Measurements from ENCODE around the gene SRRM4.

Gene SRRM4

DNA sequence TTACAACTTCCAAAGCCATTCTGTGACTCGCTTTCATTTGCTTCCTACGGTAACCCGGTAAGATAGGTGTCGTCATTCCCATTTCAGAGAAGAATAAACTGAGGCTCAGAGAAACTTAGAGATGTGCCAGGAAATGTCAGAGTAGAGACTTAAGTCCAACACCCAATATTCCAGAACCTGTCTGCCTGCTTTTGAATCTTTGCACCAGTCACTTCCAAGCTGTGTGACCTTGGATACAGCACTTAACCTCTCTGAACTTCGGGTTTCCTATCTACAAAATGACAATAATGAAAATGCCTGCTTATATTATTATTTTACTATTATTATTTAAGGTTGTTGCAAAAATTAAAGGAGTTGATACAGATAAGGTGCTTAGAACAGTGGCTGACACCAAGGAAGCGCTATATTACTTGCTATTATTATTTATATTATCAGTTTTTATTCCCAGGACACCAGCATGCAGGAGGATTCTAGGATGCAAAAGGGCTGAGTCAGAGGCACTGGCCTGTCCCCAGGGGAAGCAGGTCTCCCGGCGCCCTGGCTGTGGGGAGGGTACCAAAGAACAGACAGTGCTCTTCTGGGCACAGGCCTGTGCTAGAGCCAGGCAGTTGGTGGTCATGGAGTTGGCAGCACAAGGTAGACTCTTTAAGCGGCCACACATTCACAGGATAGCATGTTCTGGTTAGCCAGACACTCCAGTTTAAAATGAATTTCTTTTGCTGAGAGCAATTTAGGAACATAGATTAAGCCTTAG is 202.8 kb downstream of the SRRM4 start:
- Histone ChIP-seq H3K9ac (ENCODE audit: low read depth in 1 of 2, low read length in 2 of 2) (no peak overlapping the region), H3K4me1 (ENCODE audit: control insufficient read depth in 1 of 2, insufficient read depth in 2 of 2, low read length in 2 of 2) (no peaks in the 10 kb centered on the region), H3K4me3 (ENCODE audit: low read depth in 1 of 2, low read length in 2 of 2) (no peak overlapping the region), H3K27me3 (ENCODE audit: control insufficient read depth in 1 of 2, insufficient read depth in 2 of 2, low read length in 2 of 2) (no peaks in the 10 kb centered on the region), H3K9me3 (ENCODE audit: control insufficient read depth in 1 of 2, low read length in 2 of 2) (no peaks in the 10 kb centered on the region), H3K36me3 (ENCODE audit: control insufficient read depth in 1 of 2, insufficient read depth in 2 of 2, low read length in 2 of 2) (no peaks in the 10 kb centered on the region), H3K27ac (ENCODE audit: low read depth, low read length) (no peak overlapping the region)

DNA sequence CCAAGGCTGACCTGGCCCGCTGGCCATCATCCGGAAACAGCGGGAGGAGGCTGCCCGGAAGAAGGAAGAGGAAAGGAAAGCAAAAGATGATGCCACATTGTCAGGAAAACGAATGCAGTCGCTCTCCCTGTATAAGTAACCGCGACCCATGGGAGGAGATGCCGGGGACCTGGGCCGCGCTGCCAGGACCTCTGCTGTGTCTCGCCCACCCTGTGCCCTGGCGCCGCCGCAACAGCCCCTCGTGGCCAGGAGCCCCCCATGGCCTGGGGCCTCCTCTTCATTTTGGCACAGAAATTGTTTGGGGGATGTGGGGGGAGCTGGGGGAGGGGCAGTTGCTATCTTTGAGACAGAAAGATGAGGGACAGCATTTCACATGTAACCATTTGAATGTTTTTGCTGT is 213.9 kb downstream of the SRRM4 start:
- H3K27ac ChIP-seq (ENCODE audit: low read depth, low read length), result no peak overlapping the region

DNA sequence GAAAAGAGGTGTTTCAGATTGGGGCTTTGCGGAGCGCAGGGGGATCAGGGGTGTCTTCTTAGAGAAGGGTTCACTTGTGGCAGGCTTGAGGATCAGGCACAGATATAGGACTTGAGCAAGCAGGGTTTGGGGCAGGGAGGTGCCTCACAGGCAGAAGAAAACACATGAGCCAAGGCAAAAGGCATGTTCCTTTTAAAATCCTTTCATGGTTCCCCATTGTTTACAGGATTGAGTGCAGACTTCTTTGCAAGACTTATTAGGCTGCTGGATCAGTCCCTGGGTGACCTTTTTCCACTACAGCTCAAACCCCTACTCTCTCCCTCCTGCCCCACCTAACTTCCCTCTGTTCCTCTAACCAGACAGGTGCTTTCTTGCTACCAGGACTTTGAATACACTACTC is 217.1 kb downstream of the SRRM4 start:
- Histone ChIP-seq H3K27ac (ENCODE audit: low read depth, low read length) (no peak overlapping the region), H3K9me3 (ENCODE audit: control insufficient read depth in 1 of 2, low read length in 2 of 2) (no peaks in the 10 kb centered on the region), H3K4me3 (ENCODE audit: low read depth in 1 of 2, low read length in 2 of 2) (no peak overlapping the region), H3K9ac (ENCODE audit: low read depth in 1 of 2, low read length in 2 of 2) (no peak overlapping the region), H3K4me1 (ENCODE audit: control insufficient read depth in 1 of 2, insufficient read depth in 2 of 2, low read length in 2 of 2) (no peaks in the 10 kb centered on the region), H3K36me3 (ENCODE audit: control insufficient read depth in 1 of 2, insufficient read depth in 2 of 2, low read length in 2 of 2) (no peaks in the 10 kb centered on the region), H3K27me3 (ENCODE audit: control insufficient read depth in 1 of 2, insufficient read depth in 2 of 2, low read length in 2 of 2) (no peaks in the 10 kb centered on the region)

More for the DNA sequence above, 213.9 kb downstream of the SRRM4 start:
- H3K4me3 ChIP-seq (ENCODE audit: low read depth in 1 of 2, low read length in 2 of 2), result no peak overlapping the region
- no peaks in the 10 kb centered on the region for H3K36me3 ChIP-seq (ENCODE audit: control insufficient read depth in 1 of 2, insufficient read depth in 2 of 2, low read length in 2 of 2)
- no peaks in the 10 kb centered on the region for H3K9me3 ChIP-seq (ENCODE audit: control insufficient read depth in 1 of 2, low read length in 2 of 2)
- H3K9ac ChIP-seq (ENCODE audit: low read depth in 1 of 2, low read length in 2 of 2), result no peak overlapping the region
- no peaks in the 10 kb centered on the region for H3K27me3 ChIP-seq (ENCODE audit: control insufficient read depth in 1 of 2, insufficient read depth in 2 of 2, low read length in 2 of 2)
- no peaks in the 10 kb centered on the region for H3K4me1 ChIP-seq (ENCODE audit: control insufficient read depth in 1 of 2, insufficient read depth in 2 of 2, low read length in 2 of 2)

DNA sequence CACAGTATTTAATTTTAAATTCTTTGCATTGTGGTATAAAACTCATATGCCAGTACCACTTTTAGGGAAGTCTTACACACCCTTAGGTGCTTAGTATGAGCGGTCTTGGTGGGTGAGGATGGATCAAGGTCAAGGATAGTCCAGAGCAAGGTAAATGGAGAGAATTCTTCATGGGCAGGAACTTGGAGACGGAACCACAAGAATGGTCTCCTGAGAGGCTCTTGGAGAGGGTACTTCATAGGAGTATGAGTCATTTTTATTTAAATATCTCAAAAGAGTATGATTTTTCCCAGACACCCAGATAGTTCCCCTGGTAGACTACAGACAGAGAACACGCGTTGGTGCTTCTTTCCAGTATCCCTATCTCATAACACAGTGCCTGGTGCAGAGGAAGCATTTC is 219.3 kb downstream of the SRRM4 start:
- Histone ChIP-seq H3K27me3 (ENCODE audit: control insufficient read depth in 1 of 2, insufficient read depth in 2 of 2, low read length in 2 of 2) (no peaks in the 10 kb centered on the region), H3K4me1 (ENCODE audit: control insufficient read depth in 1 of 2, insufficient read depth in 2 of 2, low read length in 2 of 2) (no peaks in the 10 kb centered on the region), H3K36me3 (ENCODE audit: control insufficient read depth in 1 of 2, insufficient read depth in 2 of 2, low read length in 2 of 2) (no peaks in the 10 kb centered on the region), H3K4me3 (ENCODE audit: low read depth in 1 of 2, low read length in 2 of 2) (no peak overlapping the region), H3K27ac (ENCODE audit: low read depth, low read length) (no peak overlapping the region), H3K9me3 (ENCODE audit: control insufficient read depth in 1 of 2, low read length in 2 of 2) (no peaks in the 10 kb centered on the region), H3K9ac (ENCODE audit: low read depth in 1 of 2, low read length in 2 of 2) (no peak overlapping the region)

DNA sequence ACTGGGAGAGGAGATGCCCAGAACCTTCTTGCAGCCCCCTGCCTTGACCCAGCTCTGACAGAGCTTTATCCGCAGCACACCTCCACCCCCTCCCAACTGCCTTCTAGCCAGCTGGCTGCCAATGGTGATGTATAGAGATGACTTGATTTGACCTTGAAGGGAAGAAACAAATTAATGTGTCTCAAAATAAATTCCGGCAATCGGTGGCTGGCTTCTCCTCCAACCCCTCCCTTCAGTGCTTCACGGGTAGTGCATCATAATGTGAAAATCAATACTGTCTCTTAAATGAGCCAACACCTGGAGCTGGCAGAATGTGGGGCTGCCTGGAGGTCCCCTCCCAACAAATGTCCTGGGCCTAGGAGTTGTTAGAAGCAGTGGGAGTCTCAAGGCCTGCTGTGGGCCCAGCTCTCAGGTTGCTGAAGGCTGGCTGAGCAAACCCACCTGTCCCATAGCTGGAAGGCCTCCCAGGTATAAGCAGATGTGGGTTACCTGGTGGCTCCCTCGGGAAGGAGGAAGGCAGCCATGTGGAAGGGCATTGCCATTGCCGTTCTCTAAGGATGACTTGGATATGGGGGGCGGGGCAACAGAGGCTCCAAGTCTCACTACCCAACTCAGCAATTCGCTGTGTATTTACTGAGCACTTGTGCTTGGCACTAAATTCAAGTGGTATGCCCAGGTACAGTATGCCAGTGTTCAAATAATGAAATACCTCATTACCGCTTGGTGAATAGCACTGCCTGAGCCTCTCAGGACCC is 220.6 kb downstream of the SRRM4 start:
- no peaks in the 10 kb centered on the region for H3K36me3 ChIP-seq (ENCODE audit: control insufficient read depth in 1 of 2, insufficient read depth in 2 of 2, low read length in 2 of 2)
- no peak overlapping the region for H3K4me3 ChIP-seq (ENCODE audit: low read depth in 1 of 2, low read length in 2 of 2)
- H3K4me1 ChIP-seq (ENCODE audit: control insufficient read depth in 1 of 2, insufficient read depth in 2 of 2, low read length in 2 of 2), result no peaks in the 10 kb centered on the region
- no peaks in the 10 kb centered on the region for H3K9me3 ChIP-seq (ENCODE audit: control insufficient read depth in 1 of 2, low read length in 2 of 2)
- no peak overlapping the region for H3K27ac ChIP-seq (ENCODE audit: low read depth, low read length)
- H3K27me3 ChIP-seq (ENCODE audit: control insufficient read depth in 1 of 2, insufficient read depth in 2 of 2, low read length in 2 of 2), result no peaks in the 10 kb centered on the region
- H3K9ac ChIP-seq (ENCODE audit: low read depth in 1 of 2, low read length in 2 of 2), result no peak overlapping the region

DNA sequence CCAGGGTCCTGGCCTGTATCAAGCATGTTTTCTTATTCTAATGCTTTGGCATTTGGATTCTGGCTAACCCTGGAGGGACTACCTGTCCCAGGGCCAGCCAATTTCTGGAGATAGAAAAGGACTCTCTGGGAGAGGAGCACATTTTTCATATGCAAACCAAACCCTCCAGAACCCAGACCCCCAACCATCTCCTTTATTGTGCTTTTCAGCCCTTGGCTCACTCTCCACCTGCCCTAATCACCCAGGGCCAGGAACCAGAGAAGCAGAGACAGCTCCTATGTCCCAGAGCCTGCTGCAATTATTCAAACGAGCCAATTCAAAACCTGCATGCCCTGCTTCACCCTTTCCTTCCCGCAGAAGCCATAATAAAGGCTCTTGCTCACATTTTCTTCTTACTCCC is 221.2 kb downstream of the SRRM4 start:
- Histone ChIP-seq H3K4me1 (ENCODE audit: control insufficient read depth in 1 of 2, insufficient read depth in 2 of 2, low read length in 2 of 2) (no peaks in the 10 kb centered on the region), H3K4me3 (ENCODE audit: low read depth in 1 of 2, low read length in 2 of 2) (no peak overlapping the region), H3K9ac (ENCODE audit: low read depth in 1 of 2, low read length in 2 of 2) (no peak overlapping the region), H3K27ac (ENCODE audit: low read depth, low read length) (no peak overlapping the region), H3K9me3 (ENCODE audit: control insufficient read depth in 1 of 2, low read length in 2 of 2) (no peaks in the 10 kb centered on the region), H3K36me3 (ENCODE audit: control insufficient read depth in 1 of 2, insufficient read depth in 2 of 2, low read length in 2 of 2) (no peaks in the 10 kb centered on the region), H3K27me3 (ENCODE audit: control insufficient read depth in 1 of 2, insufficient read depth in 2 of 2, low read length in 2 of 2) (no peaks in the 10 kb centered on the region)

DNA sequence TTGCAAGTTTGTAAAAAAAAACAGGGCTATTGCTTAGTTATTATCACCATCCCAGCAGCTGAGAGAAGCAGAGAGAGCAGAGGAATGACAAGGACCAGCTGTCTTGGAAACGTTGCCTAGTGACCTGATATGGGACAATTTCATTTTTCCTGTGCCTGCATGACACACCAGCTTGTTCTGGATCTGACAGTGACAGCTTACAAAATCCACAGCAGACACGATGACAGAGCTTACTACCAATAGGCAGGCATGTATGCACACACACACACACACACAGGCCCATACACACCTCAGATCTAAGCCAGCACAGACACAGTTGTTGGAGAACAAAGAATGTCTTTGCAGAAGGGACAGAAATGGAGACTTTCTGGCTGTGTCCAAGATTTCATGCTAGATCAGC is 222.8 kb downstream of the SRRM4 start:
- H3K4me1 ChIP-seq (ENCODE audit: control insufficient read depth in 1 of 2, insufficient read depth in 2 of 2, low read length in 2 of 2), result no peaks in the 10 kb centered on the region

DNA sequence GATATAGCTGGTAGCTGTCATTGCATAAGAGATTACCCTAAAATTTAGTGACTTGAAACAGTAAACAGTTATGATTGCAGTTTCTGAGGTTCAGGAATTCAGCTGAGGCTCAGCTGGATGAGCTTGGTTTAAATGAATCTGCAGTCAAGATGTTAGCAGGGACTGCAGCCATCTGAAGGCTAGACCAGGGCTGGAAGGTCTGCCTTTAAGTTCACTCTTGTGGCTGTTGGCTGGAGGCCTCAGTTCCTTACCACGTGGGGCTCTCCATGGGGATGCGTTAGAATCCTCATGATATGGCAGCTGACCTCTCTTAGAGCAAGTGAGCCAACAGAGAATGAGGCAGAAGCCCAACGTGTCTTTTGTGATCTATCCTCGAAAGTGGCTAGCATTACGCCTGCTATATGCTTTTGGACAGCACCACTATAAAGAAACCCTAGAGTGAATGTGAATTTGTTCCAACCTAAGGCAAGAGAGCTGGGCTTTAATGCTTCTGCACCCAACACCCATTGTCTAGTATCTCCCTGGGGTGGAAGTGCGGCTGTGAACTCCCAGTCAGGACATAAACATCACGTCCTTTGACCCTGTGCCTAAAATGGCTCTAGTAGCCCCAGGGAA is 223.4 kb downstream of the SRRM4 start:
- no peaks in the 10 kb centered on the region for H3K36me3 ChIP-seq (ENCODE audit: control insufficient read depth in 1 of 2, insufficient read depth in 2 of 2, low read length in 2 of 2)
- H3K9me3 ChIP-seq (ENCODE audit: control insufficient read depth in 1 of 2, low read length in 2 of 2), result no peaks in the 10 kb centered on the region
- no peak overlapping the region for H3K27ac ChIP-seq (ENCODE audit: low read depth, low read length)
- H3K9ac ChIP-seq (ENCODE audit: low read depth in 1 of 2, low read length in 2 of 2), result no peak overlapping the region
- no peak overlapping the region for H3K4me3 ChIP-seq (ENCODE audit: low read depth in 1 of 2, low read length in 2 of 2)
- no peaks in the 10 kb centered on the region for H3K27me3 ChIP-seq (ENCODE audit: control insufficient read depth in 1 of 2, insufficient read depth in 2 of 2, low read length in 2 of 2)
- no peaks in the 10 kb centered on the region for H3K4me1 ChIP-seq (ENCODE audit: control insufficient read depth in 1 of 2, insufficient read depth in 2 of 2, low read length in 2 of 2)

More for the DNA sequence above, 222.8 kb downstream of the SRRM4 start:
- H3K36me3 ChIP-seq (ENCODE audit: control insufficient read depth in 1 of 2, insufficient read depth in 2 of 2, low read length in 2 of 2), result no peaks in the 10 kb centered on the region
- H3K4me3 ChIP-seq (ENCODE audit: low read depth in 1 of 2, low read length in 2 of 2), result no peak overlapping the region
- no peaks in the 10 kb centered on the region for H3K27me3 ChIP-seq (ENCODE audit: control insufficient read depth in 1 of 2, insufficient read depth in 2 of 2, low read length in 2 of 2)
- H3K9me3 ChIP-seq (ENCODE audit: control insufficient read depth in 1 of 2, low read length in 2 of 2), result no peaks in the 10 kb centered on the region
- H3K9ac ChIP-seq (ENCODE audit: low read depth in 1 of 2, low read length in 2 of 2), result no peak overlapping the region
- H3K27ac ChIP-seq (ENCODE audit: low read depth, low read length), result no peak overlapping the region

DNA sequence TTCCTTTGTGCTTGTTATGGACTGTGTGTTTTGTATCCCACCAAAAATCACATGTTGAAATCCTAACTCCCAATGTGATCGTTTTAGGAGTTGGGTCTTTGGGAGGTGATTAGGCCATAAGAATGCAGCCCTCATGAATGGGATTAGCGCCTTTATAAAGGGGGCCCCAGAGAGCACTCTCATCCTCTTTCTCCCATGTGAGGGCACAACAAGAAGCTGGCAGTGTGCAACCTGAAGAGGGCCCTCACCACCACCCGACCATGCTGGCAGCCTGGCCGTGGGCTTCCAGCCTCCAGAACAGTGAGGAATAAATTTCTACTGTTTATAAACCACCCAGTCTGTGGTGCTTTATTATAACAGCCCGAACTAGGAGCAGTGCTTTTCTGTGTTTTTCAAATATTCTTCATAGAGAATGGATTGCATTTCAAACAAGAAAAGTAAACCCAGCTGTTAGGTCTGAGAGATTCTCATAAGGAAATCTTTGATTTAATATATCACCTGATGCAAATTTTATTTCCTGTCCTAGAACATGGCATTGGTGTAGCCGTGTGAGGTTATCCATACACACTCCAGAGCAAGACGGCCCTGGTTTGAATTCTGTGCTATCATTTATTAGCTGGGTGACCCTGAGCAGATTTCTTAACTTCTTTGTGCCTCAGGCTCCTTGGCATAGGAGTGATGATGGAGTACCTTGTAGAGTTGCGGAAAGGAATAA is 225.2 kb downstream of the SRRM4 start:
- no peaks in the 10 kb centered on the region for H3K27me3 ChIP-seq (ENCODE audit: control insufficient read depth in 1 of 2, insufficient read depth in 2 of 2, low read length in 2 of 2)
- no peak overlapping the region for H3K9ac ChIP-seq (ENCODE audit: low read depth in 1 of 2, low read length in 2 of 2)
- no peaks in the 10 kb centered on the region for H3K36me3 ChIP-seq (ENCODE audit: control insufficient read depth in 1 of 2, insufficient read depth in 2 of 2, low read length in 2 of 2)
- no peaks in the 10 kb centered on the region for H3K9me3 ChIP-seq (ENCODE audit: control insufficient read depth in 1 of 2, low read length in 2 of 2)
- no peak overlapping the region for H3K4me3 ChIP-seq (ENCODE audit: low read depth in 1 of 2, low read length in 2 of 2)
- no peaks in the 10 kb centered on the region for H3K4me1 ChIP-seq (ENCODE audit: control insufficient read depth in 1 of 2, insufficient read depth in 2 of 2, low read length in 2 of 2)
- no peak overlapping the region for H3K27ac ChIP-seq (ENCODE audit: low read depth, low read length)

DNA sequence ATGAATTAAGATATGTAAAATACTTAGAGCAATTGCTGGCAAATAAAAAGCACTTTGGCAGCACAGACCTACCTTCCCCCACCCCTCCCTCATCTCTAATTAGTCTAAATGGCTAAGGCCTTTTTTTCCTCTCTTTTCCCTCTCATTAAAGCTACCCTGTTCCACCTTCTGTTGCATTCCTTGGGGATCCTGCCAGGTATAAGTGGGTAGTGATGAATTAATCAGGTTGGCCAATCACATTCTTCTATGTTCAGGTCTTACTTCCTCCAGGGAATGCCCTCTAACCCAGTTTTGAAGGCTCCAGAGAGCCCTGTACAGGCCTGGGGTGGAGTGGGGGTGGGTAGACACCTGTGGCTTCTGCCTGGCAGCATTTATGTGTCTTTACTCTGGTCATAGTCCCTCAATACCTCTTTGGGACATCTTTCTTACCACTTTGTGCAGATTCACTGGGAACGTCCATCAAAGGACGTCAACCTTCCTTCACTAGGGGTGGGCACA is 225.8 kb downstream of the SRRM4 start:
- Histone ChIP-seq H3K36me3 (ENCODE audit: control insufficient read depth in 1 of 2, insufficient read depth in 2 of 2, low read length in 2 of 2) (no peaks in the 10 kb centered on the region), H3K4me1 (ENCODE audit: control insufficient read depth in 1 of 2, insufficient read depth in 2 of 2, low read length in 2 of 2) (no peaks in the 10 kb centered on the region), H3K4me3 (ENCODE audit: low read depth in 1 of 2, low read length in 2 of 2) (no peak overlapping the region), H3K27me3 (ENCODE audit: control insufficient read depth in 1 of 2, insufficient read depth in 2 of 2, low read length in 2 of 2) (no peaks in the 10 kb centered on the region), H3K9ac (ENCODE audit: low read depth in 1 of 2, low read length in 2 of 2) (no peak overlapping the region), H3K9me3 (ENCODE audit: control insufficient read depth in 1 of 2, low read length in 2 of 2) (no peaks in the 10 kb centered on the region), H3K27ac (ENCODE audit: low read depth, low read length) (no peak overlapping the region)
